SJCRH30 (cell line): Measurements from ENCODE around the gene CCDC88C. TPM values are rescaled to one million over a fixed set of nuclear protein-coding genes. Genes with fewer than 3 reads are reported as not detected.
A peak's percentile ranks its signal among the peaks of the same experiment; 100 is the strongest.

Experiments
- DNase-seq, 2 experiments: peaks; one replicate each; pipeline ENCODE4 v3.0.0-alpha.2; 2015 to 2020
- H3K27ac ChIP-seq: fragments of 250-450 bp; sonication (Bioruptor Pico); 2 replicates; pipeline ENCODE4 v1.5.1; 2020; ENCODE audit warnings: mild to moderate bottlenecking, moderate library complexity
- H3K27me3 ChIP-seq: fragments of 250-450 bp; sonication (Bioruptor Pico); 2 replicates; pipeline ENCODE4 v1.5.1; 2020; ENCODE audit warnings: mild to moderate bottlenecking, moderate library complexity
- H3K36me3 ChIP-seq: fragments of 250-450 bp; sonication (Bioruptor Pico); 2 replicates; pipeline ENCODE4 v1.5.1; 2020; ENCODE audit warnings: mild to moderate bottlenecking, moderate library complexity
- H3K4me1 ChIP-seq: fragments of 250-450 bp; sonication (Bioruptor Pico); 2 replicates; pipeline ENCODE4 v1.5.1; 2020; ENCODE audit warnings: mild to moderate bottlenecking, moderate library complexity
- H3K4me3 ChIP-seq: fragments of 250-450 bp; sonication (Bioruptor Pico); 2 replicates; pipeline ENCODE4 v1.5.1; 2020; ENCODE audit warnings: mild to moderate bottlenecking, moderate library complexity
- H3K9me3 ChIP-seq: fragments of 250-450 bp; sonication (Bioruptor Pico); replicated peaks from 2 replicates; pipeline ENCODE4 v1.5.1; 2020; ENCODE audit warnings: mild to moderate bottlenecking, moderate library complexity
- total RNA-seq: library from RNA; depleted of rRNA; stranded (reverse); fragments of >200 nt; shearing (Covaris generic); gene quantifications from 2 replicates; pipeline ENCODE4 v1.2.3, GENCODE V29; 2014

Gene CCDC88C
- total RNA-seq, 1 experiment from 2014 or later: 8.9 TPM

DNA sequence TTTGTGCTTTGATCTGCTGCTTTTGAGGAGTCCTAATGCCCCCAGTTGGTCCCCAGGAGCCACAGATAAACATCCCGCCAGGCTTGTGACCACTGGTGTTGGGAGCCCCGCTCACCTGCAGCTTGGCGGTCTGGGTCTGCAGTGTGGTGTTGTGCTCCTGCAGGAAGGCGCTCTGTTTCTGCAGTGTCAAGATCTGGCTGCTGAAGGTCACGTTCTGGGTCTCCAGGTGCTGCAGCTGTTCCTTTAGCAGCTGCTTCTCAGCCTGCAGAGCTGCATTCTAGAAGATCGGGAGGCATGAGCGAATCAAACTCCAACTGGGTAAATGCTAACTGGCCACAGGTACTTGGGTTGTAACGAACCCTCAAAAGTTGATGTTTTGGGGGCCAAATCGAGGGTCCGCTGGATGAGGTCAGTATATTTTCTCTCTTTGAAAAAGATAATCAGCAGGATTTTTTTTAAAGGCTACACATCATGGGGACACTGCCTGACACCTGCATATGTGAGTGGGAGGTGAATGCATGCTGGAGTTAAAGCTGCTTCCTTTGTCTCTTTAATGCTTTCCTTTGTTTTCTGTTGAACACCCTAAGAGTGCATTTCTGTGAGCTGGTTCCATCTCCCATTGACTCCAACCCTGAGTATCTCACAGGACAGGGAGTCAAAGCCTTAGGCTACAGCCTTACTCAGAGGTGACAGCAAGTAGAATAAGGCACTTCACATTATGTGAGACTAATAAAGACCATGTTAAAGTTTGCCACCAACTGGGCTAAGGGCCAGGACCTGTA lies 111.8 kb downstream of the CCDC88C start:
- H3K27me3 ChIP-seq: no peaks in the 10 kb centered on the region
- no peak overlapping the region for H3K27ac ChIP-seq
- DNase-seq: no peak
- H3K36me3 ChIP-seq: no peaks in the 10 kb centered on the region
- H3K9me3 ChIP-seq: no peaks in the 10 kb centered on the region
- no peaks in the 10 kb centered on the region for H3K4me1 ChIP-seq
- H3K4me3 ChIP-seq: no peak overlapping the region

- Histone ChIP-seq H3K4me3 (no peak overlapping the region), H3K27ac (no peak overlapping the region), H3K9me3 (no peaks in the 10 kb centered on the region), H3K36me3 (no peaks in the 10 kb centered on the region), H3K27me3 (no peaks in the 10 kb centered on the region), H3K4me1 (no peaks in the 10 kb centered on the region; the same call in 1 of the 2 replicates)
- no peak for DNase-seq
These were observed 113.7 kb downstream of the CCDC88C start for GRCh38 chr14:91303924-91304229.

- Histone ChIP-seq H3K9me3 (no peaks in the 10 kb centered on the region), H3K4me3 (no peak overlapping the region), H3K27ac (no peak overlapping the region), H3K27me3 (no peaks in the 10 kb centered on the region), H3K4me1 (no peaks in the 10 kb centered on the region; the same call in 1 of the 2 replicates), H3K36me3 (no peaks in the 10 kb centered on the region)
- peak; percentile 52 to 58 for DNase-seq
These were observed 114.3 kb downstream of the CCDC88C start for GRCh38 chr14:91303091-91303923.

- no peaks in the 10 kb centered on the region for H3K9me3 ChIP-seq
- DNase-seq: no peak
- no peak overlapping the region for H3K4me3 ChIP-seq
- H3K36me3 ChIP-seq: no peaks in the 10 kb centered on the region
- no peaks in the 10 kb centered on the region for H3K27me3 ChIP-seq
- no peak overlapping the region for H3K27ac ChIP-seq
- no peaks in the 10 kb centered on the region; the same call in 1 of the 2 replicates for H3K4me1 ChIP-seq
These were observed 115.2 kb downstream of the CCDC88C start for GRCh38 chr14:91302391-91302790.

DNA sequence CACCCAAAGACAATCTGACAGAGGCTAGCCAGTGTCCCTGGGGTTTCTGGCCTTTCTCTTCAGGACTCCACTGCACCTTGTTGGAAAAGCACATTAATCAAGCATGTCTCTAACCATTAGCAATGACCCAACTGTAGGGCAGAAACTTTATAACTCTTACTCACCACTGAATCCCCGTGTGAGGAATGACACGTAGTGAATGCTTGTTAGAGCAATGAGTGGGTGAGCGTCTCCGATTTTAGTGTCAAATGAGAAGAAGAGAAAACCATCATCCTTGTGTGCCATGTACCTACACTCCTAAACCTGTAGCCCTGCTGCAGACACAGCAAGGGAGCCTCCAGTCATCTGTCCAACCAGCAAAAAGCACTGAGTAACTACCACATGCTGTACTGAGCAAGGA lies 116.7 kb downstream of the CCDC88C start:
- Histone ChIP-seq H3K27me3 (no peaks in the 10 kb centered on the region), H3K27ac (no peak overlapping the region), H3K4me1 (no peaks in the 10 kb centered on the region; the same call in 1 of the 2 replicates), H3K9me3 (no peaks in the 10 kb centered on the region), H3K4me3 (no peak overlapping the region), H3K36me3 (no peaks in the 10 kb centered on the region)
- DNase-seq: no peak

- Histone ChIP-seq H3K4me3 (no peak overlapping the region), H3K27ac (no peak overlapping the region), H3K36me3 (no peaks in the 10 kb centered on the region), H3K9me3 (no peaks in the 10 kb centered on the region), H3K4me1 (no peaks in the 10 kb centered on the region; the same call in 1 of the 2 replicates), H3K27me3 (no peaks in the 10 kb centered on the region)
- no peak for DNase-seq
These were observed 117.2 kb downstream of the CCDC88C start for GRCh38 chr14:91300283-91300895.

DNA sequence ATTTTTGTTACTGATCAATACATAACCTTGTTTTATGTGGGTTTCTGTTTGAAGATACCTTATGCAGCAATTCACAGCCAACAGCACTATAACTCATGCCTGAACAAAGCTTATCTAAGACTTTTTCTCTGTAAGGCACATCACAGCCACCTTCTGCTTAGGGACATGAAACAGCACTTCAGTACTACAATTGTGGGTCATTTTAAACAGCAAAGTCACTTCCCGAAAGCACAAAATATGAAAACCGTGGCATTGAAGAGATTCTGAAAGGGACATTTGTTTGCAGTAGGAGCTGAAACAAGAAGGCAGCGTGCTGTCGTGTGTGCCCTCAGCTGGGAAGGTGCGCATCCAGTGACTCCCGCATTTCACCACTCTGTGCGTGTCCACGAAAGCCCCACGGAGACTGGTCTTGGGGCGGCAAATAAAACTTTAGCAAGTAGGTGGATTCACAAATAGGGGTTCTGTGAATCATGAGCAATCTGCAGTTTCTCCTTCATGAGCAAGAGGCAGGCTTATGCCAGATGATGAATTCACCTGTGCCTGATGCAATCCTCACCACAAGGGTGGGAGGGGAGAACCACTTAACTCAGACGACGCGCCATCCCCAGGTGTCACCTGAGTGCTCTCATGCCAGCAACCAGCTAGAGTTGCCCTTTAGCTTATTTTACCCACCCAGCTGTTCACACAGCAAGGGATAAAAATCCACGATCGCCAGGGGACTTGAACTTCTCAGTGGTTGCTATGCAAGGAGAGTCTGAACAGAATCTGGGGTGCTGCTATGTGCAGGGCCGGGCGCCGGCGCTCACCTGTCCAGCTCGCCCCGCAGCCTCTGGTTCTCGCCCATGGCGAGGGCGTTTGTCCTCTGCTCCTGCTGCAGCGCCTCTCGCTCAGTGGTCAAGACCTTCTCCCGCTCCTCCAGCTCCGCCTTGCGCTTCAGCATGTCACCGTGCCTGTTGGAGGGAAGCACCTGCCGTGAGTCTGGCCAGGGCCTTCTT lies 118.2 kb downstream of the CCDC88C start:
- no peaks in the 10 kb centered on the region for H3K36me3 ChIP-seq
- H3K9me3 ChIP-seq: no peaks in the 10 kb centered on the region
- no peaks in the 10 kb centered on the region; the same call in 1 of the 2 replicates for H3K4me1 ChIP-seq
- no peak overlapping the region for H3K4me3 ChIP-seq
- H3K27me3 ChIP-seq: no peaks in the 10 kb centered on the region
- no peak overlapping the region for H3K27ac ChIP-seq
- no peak for DNase-seq

DNA sequence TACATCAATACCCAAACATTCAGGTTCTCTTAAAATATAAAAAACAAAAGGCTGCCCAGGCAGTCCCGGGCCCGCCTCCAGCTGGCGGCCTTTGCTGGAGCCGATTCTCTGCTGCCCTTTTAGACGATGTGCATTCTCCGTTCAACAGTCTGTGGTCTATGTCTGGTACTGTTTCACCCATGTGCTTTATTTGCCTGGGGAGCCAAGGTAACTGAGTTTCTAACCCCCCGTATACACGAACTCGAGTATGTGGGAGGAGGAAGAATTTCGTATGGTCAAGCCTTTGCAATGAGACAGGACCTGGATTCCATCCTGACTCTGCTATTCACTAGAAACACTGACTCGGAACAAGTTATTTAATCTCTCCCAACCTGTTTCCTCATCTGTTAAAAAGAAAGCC lies 119.0 kb downstream of the CCDC88C start:
- Histone ChIP-seq H3K36me3 (no peaks in the 10 kb centered on the region), H3K4me3 (no peak overlapping the region), H3K9me3 (no peaks in the 10 kb centered on the region), H3K27me3 (no peaks in the 10 kb centered on the region), H3K27ac (no peak overlapping the region), H3K4me1 (no peaks in the 10 kb centered on the region; the same call in 1 of the 2 replicates)
- no peak for DNase-seq

DNA sequence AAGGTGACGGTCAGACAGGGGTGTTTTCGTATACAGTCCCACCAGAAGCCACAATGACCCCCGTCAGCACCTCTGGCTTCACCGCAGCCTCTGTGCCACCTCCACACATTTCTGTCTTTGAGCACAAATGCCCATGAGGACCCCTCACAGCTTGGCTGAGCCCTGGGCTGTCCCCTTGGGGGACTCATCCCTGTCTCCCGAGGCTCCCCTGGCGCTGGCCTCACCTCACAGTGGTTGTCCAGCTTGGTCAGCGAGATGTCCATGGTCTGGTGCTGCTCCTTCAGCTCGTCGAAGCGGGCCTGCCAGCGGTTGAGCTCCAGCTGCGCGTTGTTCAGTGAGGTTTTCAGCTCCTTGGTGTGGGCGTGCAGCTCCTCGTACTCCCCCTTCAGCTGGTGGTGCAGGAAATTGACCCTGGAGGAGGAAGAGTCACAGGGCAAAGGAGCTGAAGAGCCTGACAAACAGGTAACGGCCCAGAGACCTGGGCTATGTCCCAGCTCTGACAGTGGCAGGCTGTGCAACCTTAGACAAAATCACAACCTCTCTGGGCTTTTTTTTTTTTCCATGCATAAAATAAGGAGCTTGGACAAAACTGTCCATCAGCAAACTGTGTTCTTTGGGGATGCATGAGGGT lies 120.4 kb downstream of the CCDC88C start:
- H3K36me3 ChIP-seq: no peaks in the 10 kb centered on the region
- H3K27ac ChIP-seq: no peak overlapping the region
- no peaks in the 10 kb centered on the region; the same call in 1 of the 2 replicates for H3K4me1 ChIP-seq
- DNase-seq: no peak
- H3K9me3 ChIP-seq: no peaks in the 10 kb centered on the region
- H3K4me3 ChIP-seq: no peak overlapping the region
- H3K27me3 ChIP-seq: no peaks in the 10 kb centered on the region

- H3K27me3 ChIP-seq: no peaks in the 10 kb centered on the region
- H3K36me3 ChIP-seq: no peaks in the 10 kb centered on the region
- no peak overlapping the region for H3K4me3 ChIP-seq
- no peak overlapping the region for H3K27ac ChIP-seq
- H3K9me3 ChIP-seq: no peaks in the 10 kb centered on the region
- no peaks in the 10 kb centered on the region; the same call in 1 of the 2 replicates for H3K4me1 ChIP-seq
- no peak for DNase-seq
These were observed 121.5 kb downstream of the CCDC88C start for GRCh38 chr14:91295851-91296796.

- DNase-seq: no peak
- Histone ChIP-seq H3K27ac (no peak overlapping the region), H3K4me1 (no peaks in the 10 kb centered on the region; the same call in 1 of the 2 replicates), H3K36me3 (no peaks in the 10 kb centered on the region), H3K9me3 (no peaks in the 10 kb centered on the region), H3K4me3 (no peak overlapping the region), H3K27me3 (no peaks in the 10 kb centered on the region)
These were observed 122.3 kb downstream of the CCDC88C start for GRCh38 chr14:91295276-91295845.

- no peak for DNase-seq
- H3K9me3 ChIP-seq: no peaks in the 10 kb centered on the region
These were observed 123.5 kb downstream of the CCDC88C start for GRCh38 chr14:91294153-91294552.

GRCh38 chr14:91293281-91293680 lies 124.3 kb downstream of the CCDC88C start:
- H3K4me3 ChIP-seq: no peak overlapping the region
- no peak for DNase-seq
- H3K4me1 ChIP-seq: no peaks in the 10 kb centered on the region
- H3K27me3 ChIP-seq: no peaks in the 10 kb centered on the region
- no peaks in the 10 kb centered on the region for H3K9me3 ChIP-seq
- H3K36me3 ChIP-seq: no peaks in the 10 kb centered on the region
- H3K27ac ChIP-seq: no peak overlapping the region

More at GRCh38 chr14:91294153-91294552, 123.5 kb downstream of the CCDC88C start:
- Histone ChIP-seq H3K36me3 (no peaks in the 10 kb centered on the region), H3K27ac (no peak overlapping the region), H3K4me1 (no peaks in the 10 kb centered on the region), H3K27me3 (no peaks in the 10 kb centered on the region), H3K4me3 (no peak overlapping the region)
